ENCODE data around the gene RAMACL. TPM values are rescaled to one million over a fixed set of nuclear protein-coding genes. Genes with fewer than 3 reads are reported as not detected.

Gene RAMACL
- total RNA-seq, 6 experiments from 2014 or later: 0.19 to 1.4 (median 0.65) TPM

GRCh38 chr6:166546653-166547052 is 39.8 kb downstream of the RAMACL start:
- 88% methylated on average over 6 of the region's 6 CpGs for WGBS (ENCODE audit: insufficient coverage, low coverage, low lambda C conversion rate, missing lambda C conversion rate)
- H3K9me3 ChIP-seq: no peaks in the 10 kb centered on the region
- H3K27me3 ChIP-seq: no peaks in the 10 kb centered on the region
- intact Hi-C loops (cut with DNase I): no loop called here
- no peak for ATAC-seq
- TF ChIP-seq CTCF (IDR thresholded peaks at IDR 0.05) (no peak), POLR2A (IDR thresholded peaks at IDR 0.05) (no peak)
- no peaks in the 10 kb centered on the region for H3K36me3 ChIP-seq
- H3K4me3 ChIP-seq: no peak overlapping the region
- no peaks in the 10 kb centered on the region for H3K4me1 ChIP-seq
- H3K27ac ChIP-seq: no peak overlapping the region
- no peak for DNase-seq

GRCh38 chr6:166545156-166546034 is 41.1 kb downstream of the RAMACL start:
- Histone ChIP-seq H3K9me3 (no peaks in the 10 kb centered on the region), H3K36me3 (no peaks in the 10 kb centered on the region), H3K27ac (no peak overlapping the region), H3K4me3 (no peak overlapping the region), H3K27me3 (no peaks in the 10 kb centered on the region), H3K4me1 (no peaks in the 10 kb centered on the region)
- TF ChIP-seq CTCF (IDR thresholded peaks at IDR 0.05) (no peak), POLR2A (IDR thresholded peaks at IDR 0.05) (no peak)
- intact Hi-C loops (cut with DNase I): no loop called here
- WGBS (ENCODE audit: insufficient coverage, low coverage, low lambda C conversion rate, missing lambda C conversion rate): 98% methylated on average over 12 of the region's 19 CpGs
- ATAC-seq (no peak), DNase-seq (no peak)

GRCh38 chr6:166544296-166544605 is 42.2 kb downstream of the RAMACL start:
- Histone ChIP-seq H3K4me3 (no peak overlapping the region), H3K9me3 (no peaks in the 10 kb centered on the region), H3K36me3 (no peaks in the 10 kb centered on the region), H3K27me3 (no peaks in the 10 kb centered on the region), H3K4me1 (no peaks in the 10 kb centered on the region), H3K27ac (no peak overlapping the region)
- 88% methylated on average over 10 of the region's 10 CpGs for WGBS (ENCODE audit: insufficient coverage, low coverage, low lambda C conversion rate, missing lambda C conversion rate)
- no peak for ATAC-seq
- no peak for TF ChIP-seq POLR2A (IDR thresholded peaks at IDR 0.05)
- no peak for TF ChIP-seq CTCF (IDR thresholded peaks at IDR 0.05)
- no peak for DNase-seq
- intact Hi-C loops (cut with DNase I): no loop called here

- 100% methylated on average over 5 of the region's 9 CpGs for WGBS (ENCODE audit: insufficient coverage, low coverage, low lambda C conversion rate, missing lambda C conversion rate)
- ATAC-seq: no peak
- Histone ChIP-seq H3K27ac (no peak overlapping the region), H3K36me3 (no peaks in the 10 kb centered on the region), H3K4me1 (no peaks in the 10 kb centered on the region), H3K27me3 (no peaks in the 10 kb centered on the region), H3K9me3 (no peaks in the 10 kb centered on the region), H3K4me3 (no peak overlapping the region)
- intact Hi-C loops (cut with DNase I): no loop called here
- DNase-seq: no peak
- TF ChIP-seq CTCF (IDR thresholded peaks at IDR 0.05): no peak
Observed at GRCh38 chr6:166543603-166544295, 42.7 kb downstream of the RAMACL start.
